Measurements from ENCODE around the gene SCAI. TPM values are rescaled to one million over a fixed set of nuclear protein-coding genes. Genes with fewer than 3 reads are reported as not detected.

Gene SCAI
- total and polyA plus RNA-seq, 2 experiments from 2014 or later = 13.3 to 35.0 TPM

DNA sequence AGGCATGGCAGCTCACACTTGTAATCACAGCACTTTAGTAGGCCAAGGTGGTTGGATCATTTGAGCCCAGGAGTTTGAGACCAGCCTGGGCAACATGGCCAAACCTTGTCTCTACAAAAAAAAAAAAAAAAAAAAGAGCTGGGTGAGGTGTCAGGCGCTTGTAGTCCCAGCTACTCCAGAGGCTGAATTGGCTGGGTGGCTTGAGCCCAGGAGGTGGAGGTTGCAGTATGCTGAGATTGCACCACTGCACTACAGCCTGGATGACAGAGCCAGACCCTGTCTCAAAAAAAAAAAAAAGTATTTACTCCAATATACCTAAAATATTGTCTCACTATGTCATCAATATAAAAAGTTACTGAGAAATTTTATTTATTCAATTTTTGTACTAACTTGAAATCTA is 2.8 kb downstream of the SCAI start:
- Histone ChIP-seq H3F3A (replicated peaks; ENCODE audit: low read depth) (no peaks in the 10 kb centered on the region), H3K4me3 (no peak overlapping the region), H3K9me2 (ENCODE audit: insufficient read depth) (no peaks in the 10 kb centered on the region), H3K4me2 (no peak overlapping the region), H3K36me3 (ENCODE audit: insufficient read depth) (no peaks in the 10 kb centered on the region), H3K4me1 (ENCODE audit: insufficient read depth) (peaks cover 12% of the 10 kb centered on the region; the same call in 1 of the 2 replicates), H3K79me2 (replicated peaks; ENCODE audit: insufficient read depth) (peaks cover 68% of the 10 kb centered on the region), H4K20me1 (replicated peaks; ENCODE audit: insufficient read depth) (peaks cover 3% of the 10 kb centered on the region; the same call in 1 of the 2 replicates), H3K27me3 (ENCODE audit: insufficient read depth) (no peaks in the 10 kb centered on the region), H3K27ac (ENCODE audit: low read depth) (no peak overlapping the region), H2AFZ (no peak overlapping the region)
- Mint-ChIP-seq H3K36me3 (ENCODE audit: low read depth) (peaks cover 23% of the 10 kb centered on the region), H3K4me1 (peaks cover 11% of the 10 kb centered on the region), H3K9me3 (no peaks in the 10 kb centered on the region), H3K27ac (no peak overlapping the region), H3K4me3 (no peak overlapping the region), H3K27me3 (ENCODE audit: insufficient read depth, low read depth, poor library complexity) (peaks cover 13% of the 10 kb centered on the region)
- no peak for DNase-seq (ENCODE audit: low spot score)
- no peak for ATAC-seq
- TF ChIP-seq CREB1 (CRISPR knock-in tag; IDR thresholded peaks at IDR 0.05; ENCODE audit: low read depth) (no peak), NANOG (IDR thresholded peaks at IDR 0.05; ENCODE audit: borderline replicate concordance) (no peak), STAT1 (IDR thresholded peaks at IDR 0.05; ENCODE audit: unreplicated experiment) (no peak), EZH2 (IDR thresholded peaks at IDR 0.05; ENCODE audit: low read depth, unreplicated experiment) (no peak), JUNB (IDR thresholded peaks at IDR 0.05; ENCODE audit: unreplicated experiment) (no peak), ZNF114 (CRISPR knock-in tag; IDR thresholded peaks at IDR 0.05) (no peak), POLR2AphosphoS5 (IDR thresholded peaks at IDR 0.05; ENCODE audit: low read depth) (no peak), ZNF331 (CRISPR knock-in tag; IDR thresholded peaks at IDR 0.05; ENCODE audit: low read depth) (no peak), REST (IDR thresholded peaks at IDR 0.05; ENCODE audit: unreplicated experiment) (no peak)
- TF ChIP-seq, protein P1, sequence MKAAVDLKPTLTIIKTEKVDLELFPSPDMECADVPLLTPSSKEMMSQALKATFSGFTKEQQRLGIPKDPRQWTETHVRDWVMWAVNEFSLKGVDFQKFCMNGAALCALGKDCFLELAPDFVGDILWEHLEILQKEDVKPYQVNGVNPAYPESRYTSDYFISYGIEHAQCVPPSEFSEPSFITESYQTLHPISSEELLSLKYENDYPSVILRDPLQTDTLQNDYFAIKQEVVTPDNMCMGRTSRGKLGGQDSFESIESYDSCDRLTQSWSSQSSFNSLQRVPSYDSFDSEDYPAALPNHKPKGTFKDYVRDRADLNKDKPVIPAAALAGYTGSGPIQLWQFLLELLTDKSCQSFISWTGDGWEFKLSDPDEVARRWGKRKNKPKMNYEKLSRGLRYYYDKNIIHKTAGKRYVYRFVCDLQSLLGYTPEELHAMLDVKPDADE (IDR thresholded peaks at IDR 0.05) = no peak
- TF ChIP-seq, protein P2, sequence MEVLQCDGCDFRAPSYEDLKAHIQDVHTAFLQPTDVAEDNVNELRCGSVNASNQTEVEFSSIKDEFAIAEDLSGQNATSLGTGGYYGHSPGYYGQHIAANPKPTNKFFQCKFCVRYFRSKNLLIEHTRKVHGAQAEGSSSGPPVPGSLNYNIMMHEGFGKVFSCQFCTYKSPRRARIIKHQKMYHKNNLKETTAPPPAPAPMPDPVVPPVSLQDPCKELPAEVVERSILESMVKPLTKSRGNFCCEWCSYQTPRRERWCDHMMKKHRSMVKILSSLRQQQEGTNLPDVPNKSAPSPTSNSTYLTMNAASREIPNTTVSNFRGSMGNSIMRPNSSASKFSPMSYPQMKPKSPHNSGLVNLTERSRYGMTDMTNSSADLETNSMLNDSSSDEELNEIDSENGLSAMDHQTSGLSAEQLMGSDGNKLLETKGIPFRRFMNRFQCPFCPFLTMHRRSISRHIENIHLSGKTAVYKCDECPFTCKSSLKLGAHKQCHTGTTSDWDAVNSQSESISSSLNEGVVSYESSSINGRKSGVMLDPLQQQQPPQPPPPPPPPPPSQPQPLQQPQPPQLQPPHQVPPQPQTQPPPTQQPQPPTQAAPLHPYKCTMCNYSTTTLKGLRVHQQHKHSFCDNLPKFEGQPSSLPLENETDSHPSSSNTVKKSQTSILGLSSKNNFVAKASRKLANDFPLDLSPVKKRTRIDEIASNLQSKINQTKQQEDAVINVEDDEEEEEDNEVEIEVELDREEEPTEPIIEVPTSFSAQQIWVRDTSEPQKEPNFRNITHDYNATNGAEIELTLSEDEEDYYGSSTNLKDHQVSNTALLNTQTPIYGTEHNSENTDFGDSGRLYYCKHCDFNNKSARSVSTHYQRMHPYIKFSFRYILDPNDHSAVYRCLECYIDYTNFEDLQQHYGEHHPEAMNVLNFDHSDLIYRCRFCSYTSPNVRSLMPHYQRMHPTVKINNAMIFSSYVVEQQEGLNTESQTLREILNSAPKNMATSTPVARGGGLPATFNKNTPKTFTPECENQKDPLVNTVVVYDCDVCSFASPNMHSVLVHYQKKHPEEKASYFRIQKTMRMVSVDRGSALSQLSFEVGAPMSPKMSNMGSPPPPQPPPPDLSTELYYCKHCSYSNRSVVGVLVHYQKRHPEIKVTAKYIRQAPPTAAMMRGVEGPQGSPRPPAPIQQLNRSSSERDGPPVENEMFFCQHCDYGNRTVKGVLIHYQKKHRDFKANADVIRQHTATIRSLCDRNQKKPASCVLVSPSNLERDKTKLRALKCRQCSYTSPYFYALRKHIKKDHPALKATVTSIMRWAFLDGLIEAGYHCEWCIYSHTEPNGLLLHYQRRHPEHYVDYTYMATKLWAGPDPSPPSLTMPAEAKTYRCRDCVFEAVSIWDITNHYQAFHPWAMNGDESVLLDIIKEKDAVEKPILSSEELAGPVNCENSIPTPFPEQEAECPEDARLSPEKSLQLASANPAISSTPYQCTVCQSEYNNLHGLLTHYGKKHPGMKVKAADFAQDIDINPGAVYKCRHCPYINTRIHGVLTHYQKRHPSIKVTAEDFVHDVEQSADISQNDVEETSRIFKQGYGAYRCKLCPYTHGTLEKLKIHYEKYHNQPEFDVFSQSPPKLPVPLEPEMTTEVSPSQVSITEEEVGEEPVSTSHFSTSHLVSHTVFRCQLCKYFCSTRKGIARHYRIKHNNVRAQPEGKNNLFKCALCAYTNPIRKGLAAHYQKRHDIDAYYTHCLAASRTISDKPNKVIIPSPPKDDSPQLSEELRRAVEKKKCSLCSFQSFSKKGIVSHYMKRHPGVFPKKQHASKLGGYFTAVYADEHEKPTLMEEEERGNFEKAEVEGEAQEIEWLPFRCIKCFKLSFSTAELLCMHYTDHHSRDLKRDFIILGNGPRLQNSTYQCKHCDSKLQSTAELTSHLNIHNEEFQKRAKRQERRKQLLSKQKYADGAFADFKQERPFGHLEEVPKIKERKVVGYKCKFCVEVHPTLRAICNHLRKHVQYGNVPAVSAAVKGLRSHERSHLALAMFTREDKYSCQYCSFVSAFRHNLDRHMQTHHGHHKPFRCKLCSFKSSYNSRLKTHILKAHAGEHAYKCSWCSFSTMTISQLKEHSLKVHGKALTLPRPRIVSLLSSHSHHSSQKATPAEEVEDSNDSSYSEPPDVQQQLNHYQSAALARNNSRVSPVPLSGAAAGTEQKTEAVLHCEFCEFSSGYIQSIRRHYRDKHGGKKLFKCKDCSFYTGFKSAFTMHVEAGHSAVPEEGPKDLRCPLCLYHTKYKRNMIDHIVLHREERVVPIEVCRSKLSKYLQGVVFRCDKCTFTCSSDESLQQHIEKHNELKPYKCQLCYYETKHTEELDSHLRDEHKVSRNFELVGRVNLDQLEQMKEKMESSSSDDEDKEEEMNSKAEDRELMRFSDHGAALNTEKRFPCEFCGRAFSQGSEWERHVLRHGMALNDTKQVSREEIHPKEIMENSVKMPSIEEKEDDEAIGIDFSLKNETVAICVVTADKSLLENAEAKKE (CRISPR knock-in tag; IDR thresholded peaks at IDR 0.05) = no peak
